Mesenchymal stem cell (in vitro differentiated cells and primary cell): ENCODE measurements around the gene NOTCH1.

Experiments used
- DNase-seq: peaks from one replicate; pipeline ENCODE4 v3.0.0-alpha.2; 2013
- H2AFZ ChIP-seq: one replicate; pipeline ENCODE4 v1.6.1; 2013; ENCODE audit warnings: low read depth, mild to moderate bottlenecking, control low read depth, inconsistent platforms, low read length, moderate library complexity
- H2AK5ac ChIP-seq: 2 replicates; pipeline ENCODE4 v1.6.1; 2013; ENCODE audit warnings: low read length, moderate library complexity, mild to moderate bottlenecking, inconsistent platforms; ENCODE audit not compliant: severe bottlenecking
- H2BK120ac ChIP-seq: one replicate; pipeline ENCODE4 v1.6.1; 2013; ENCODE audit warnings: low read depth, mild to moderate bottlenecking, inconsistent platforms, low read length, moderate library complexity
- H2BK12ac ChIP-seq, 2 experiments: one replicate each; pipeline ENCODE4 v1.6.1; 2013; ENCODE audit warnings: inconsistent platforms in 2 of 2, low read length in 2 of 2, mild to moderate bottlenecking in 2 of 2, moderate library complexity in 2 of 2, control low read depth in 1 of 2
- H2BK15ac ChIP-seq: one replicate; pipeline ENCODE4 v1.6.1; 2013; ENCODE audit warnings: mild to moderate bottlenecking, low read depth, inconsistent platforms; ENCODE audit not compliant: poor library complexity, severe bottlenecking
- H2BK5ac ChIP-seq: 2 replicates; pipeline ENCODE4 v1.6.1; 2013; ENCODE audit warnings: low read depth, mild to moderate bottlenecking, low read length, control low read depth, inconsistent platforms; ENCODE audit not compliant: poor library complexity, severe bottlenecking
- H3K14ac ChIP-seq, 2 experiments: one replicate each; pipeline ENCODE4 v1.6.1; 2013; ENCODE audit warnings: inconsistent platforms in 2 of 2, low read length in 2 of 2, control low read depth in 1 of 2, mild to moderate bottlenecking in 1 of 2, moderate library complexity in 1 of 2
- H3K18ac ChIP-seq, 2 experiments: one replicate each; pipeline ENCODE4 v1.6.1; 2013; ENCODE audit warnings: inconsistent platforms in 2 of 2, low read length in 2 of 2, control low read depth in 1 of 2, low read depth in 1 of 2, mild to moderate bottlenecking in 1 of 2
- H3K23ac ChIP-seq, 2 experiments: one replicate each; pipeline ENCODE4 v1.6.1; 2013; ENCODE audit warnings: inconsistent platforms in 2 of 2, low read length in 2 of 2, mild to moderate bottlenecking in 2 of 2, moderate library complexity in 2 of 2, control low read depth in 1 of 2
- H3K27ac ChIP-seq: 2 replicates; pipeline ENCODE4 v1.5.1; 2013; ENCODE audit warnings: mild to moderate bottlenecking, moderate library complexity, low read length, control low read depth, inconsistent platforms; ENCODE audit not compliant: poor library complexity, severe bottlenecking
- H3K27me3 ChIP-seq, 2 experiments: 2 replicates each; pipeline versions ENCODE4 v1.6.1 to v1.7.0; 2013; ENCODE audit warnings: low read length in 2 of 2, mild to moderate bottlenecking in 2 of 2, moderate library complexity in 2 of 2, control low read depth in 1 of 2, inconsistent platforms in 1 of 2; ENCODE audit not compliant: control insufficient read depth in 1 of 2, insufficient read depth in 1 of 2
- H3K36me3 ChIP-seq, 2 experiments: 2 replicates each; pipeline versions ENCODE4 v1.6.1 to v1.7.0; 2013; ENCODE audit warnings: low read length in 2 of 2, control low read depth in 1 of 2, inconsistent platforms in 1 of 2, low read depth in 1 of 2, mild to moderate bottlenecking in 1 of 2; ENCODE audit not compliant: insufficient read depth in 2 of 2, control insufficient read depth in 1 of 2
- H3K4ac ChIP-seq, 2 experiments: one replicate each; pipeline ENCODE4 v1.6.1; 2013; ENCODE audit warnings: inconsistent platforms in 2 of 2, low read length in 2 of 2, mild to moderate bottlenecking in 2 of 2, moderate library complexity in 2 of 2, control low read depth in 1 of 2, low read depth in 1 of 2
- H3K4me1 ChIP-seq: 2 replicates; pipeline ENCODE4 v1.6.1; 2013; ENCODE audit warnings: low read depth, low read length, control low read depth; ENCODE audit not compliant: control insufficient read depth, insufficient read depth
- H3K4me2 ChIP-seq: 2 replicates; pipeline ENCODE4 v1.6.1; 2013; ENCODE audit warnings: low read length, mild to moderate bottlenecking, inconsistent platforms; ENCODE audit not compliant: poor library complexity, severe bottlenecking
- H3K4me3 ChIP-seq, 2 experiments: 2 replicates each; pipeline versions ENCODE4 v1.5.1 to v1.7.0; 2013; ENCODE audit warnings: low read length in 2 of 2, mild to moderate bottlenecking in 2 of 2, control low read depth in 1 of 2, low read depth in 1 of 2; ENCODE audit not compliant: insufficient read depth in 1 of 2
- H3K79me1 ChIP-seq: replicated peaks from 2 replicates; pipeline ENCODE4 v1.6.1; 2013; ENCODE audit warnings: mild to moderate bottlenecking, control low read depth, low read length, inconsistent platforms; ENCODE audit not compliant: poor library complexity, severe bottlenecking
- H3K9ac ChIP-seq: 2 replicates; pipeline ENCODE4 v1.7.0; 2013; ENCODE audit warnings: mild to moderate bottlenecking, low read length, moderate library complexity
- H3K9me3 ChIP-seq: 2 replicates; pipeline ENCODE4 v1.7.0; 2013; ENCODE audit warnings: mild to moderate bottlenecking, low read length; ENCODE audit not compliant: control insufficient read depth
- H4K8ac ChIP-seq: one replicate; pipeline ENCODE4 v1.6.1; 2013; ENCODE audit warnings: inconsistent platforms, mild to moderate bottlenecking, low read length, moderate library complexity
- H4K91ac ChIP-seq: one replicate; pipeline ENCODE4 v1.6.1; 2013; ENCODE audit warnings: mild to moderate bottlenecking, low read length, inconsistent platforms
- WGBS: methylation state at CpG from one replicate; pipeline ENCODE4 v1.1.7; 2013; ENCODE audit warnings: mixed read lengths; 5-methylcytosine and 5-hydroxymethylcytosine counted together

The NOTCH1 gene

DNA sequence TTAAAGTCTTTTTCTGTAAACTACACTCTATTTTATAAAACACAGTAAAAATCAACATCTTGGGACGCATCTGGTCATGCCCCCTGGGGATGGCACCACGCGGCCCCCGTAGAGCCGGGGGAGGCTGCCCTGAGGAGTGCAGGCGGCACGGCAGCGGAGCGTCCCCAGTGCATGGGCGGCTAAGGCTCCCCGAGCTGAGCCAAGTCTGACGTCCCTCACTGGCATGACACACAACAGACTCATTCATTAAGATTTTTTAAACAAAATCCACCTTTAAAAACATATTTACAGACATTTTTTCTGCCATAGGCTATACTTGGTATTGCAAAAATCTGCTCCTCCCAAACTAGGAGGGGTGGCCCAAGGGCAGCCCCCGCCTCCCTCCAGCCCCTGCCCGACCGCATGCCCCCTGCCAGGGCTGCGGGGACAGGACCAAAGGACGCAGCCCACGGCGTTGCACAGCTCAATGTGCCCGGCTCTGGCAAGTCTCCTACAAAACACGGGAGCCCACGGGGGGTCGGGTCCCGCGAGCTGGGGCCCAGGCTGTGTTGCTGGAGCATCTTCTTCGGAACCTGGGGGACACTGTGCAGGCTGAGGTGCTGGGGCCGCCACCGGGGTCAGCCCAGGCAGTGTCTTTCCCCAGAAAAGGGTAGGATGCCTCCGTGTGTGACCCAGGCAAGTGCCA is 51.2 kb downstream of the NOTCH1 start:
- Histone ChIP-seq H2AK5ac (no peak overlapping the region), H3K9ac (no peak overlapping the region), H3K4me2 (no peak overlapping the region), H3K4me3 (no peak overlapping the region), H3K27ac (no peak overlapping the region), H3K4me1 (no peaks in the 10 kb centered on the region), H4K8ac (no peak overlapping the region), H3K23ac (no peak overlapping the region), H2AFZ (no peak overlapping the region), H2BK5ac (no peak overlapping the region), H2BK15ac (no peak overlapping the region), H3K18ac (no peak overlapping the region), H3K36me3 (peaks cover 24 to 64% of the 10 kb centered on the region in 2 experiments), H3K79me1 (no peaks in the 10 kb centered on the region), H2BK120ac (no peak overlapping the region), H3K4ac (no peak overlapping the region), H3K9me3 (no peaks in the 10 kb centered on the region), H3K14ac (no peak overlapping the region), H4K91ac (no peak overlapping the region), H2BK12ac (no peak overlapping the region), H3K27me3 (peaks cover 5 to 17% of the 10 kb centered on the region in 2 experiments)
- no peak for DNase-seq
- 95% methylated on average over 29 of the region's 29 CpGs for WGBS

- Histone ChIP-seq H3K4ac (no peak overlapping the region), H3K4me2 (no peak overlapping the region), H3K18ac (no peak overlapping the region), H2BK120ac (no peak overlapping the region), H3K14ac (no peak overlapping the region), H2AK5ac (no peak overlapping the region), H2BK12ac (no peak overlapping the region), H3K23ac (no peak overlapping the region), H3K9me3 (no peaks in the 10 kb centered on the region), H3K79me1 (no peaks in the 10 kb centered on the region), H4K91ac (no peak overlapping the region), H3K4me3 (no peak overlapping the region), H2AFZ (no peak overlapping the region), H3K4me1 (no peaks in the 10 kb centered on the region), H4K8ac (peak overlapping the region; percentile 27), H3K27ac (no peak overlapping the region), H2BK5ac (no peak overlapping the region), H3K36me3 (peaks cover 18 to 57% of the 10 kb centered on the region in 2 experiments), H2BK15ac (no peak overlapping the region), H3K9ac (peak overlapping the region; percentile 32), H3K27me3 (peaks cover 5 to 24% of the 10 kb centered on the region in 2 experiments)
- no peak for DNase-seq
- WGBS, result 93% methylated on average over 9 of the region's 9 CpGs
These were observed 51.8 kb downstream of the NOTCH1 start for GRCh38 chr9:136494012-136494411.

- H3K4me1 ChIP-seq, result no peaks in the 10 kb centered on the region
- no peak overlapping the region for H3K4ac ChIP-seq
- H3K4me2 ChIP-seq, result no peak overlapping the region
- H3K23ac ChIP-seq, result no peak overlapping the region
- H3K79me1 ChIP-seq, result no peaks in the 10 kb centered on the region
- H2BK12ac ChIP-seq, result no peak overlapping the region
- no peak overlapping the region for H3K9ac ChIP-seq
- no peak for DNase-seq
- no peak overlapping the region for H4K91ac ChIP-seq
- 95% methylated on average over 8 of the region's 8 CpGs for WGBS
- no peak overlapping the region for H2AK5ac ChIP-seq
- H3K14ac ChIP-seq, result no peak overlapping the region
- no peak overlapping the region for H3K18ac ChIP-seq
- no peak overlapping the region for H3K27ac ChIP-seq
- H3K9me3 ChIP-seq, result no peaks in the 10 kb centered on the region
- no peak overlapping the region for H2BK15ac ChIP-seq
- H2BK120ac ChIP-seq, result no peak overlapping the region
- peaks cover 5 to 26% of the 10 kb centered on the region in 2 experiments for H3K27me3 ChIP-seq
- peaks cover 13 to 53% of the 10 kb centered on the region in 2 experiments for H3K36me3 ChIP-seq
- H4K8ac ChIP-seq, result no peak overlapping the region
- H2BK5ac ChIP-seq, result no peak overlapping the region
- no peak overlapping the region for H3K4me3 ChIP-seq
- no peak overlapping the region for H2AFZ ChIP-seq
These were observed 52.3 kb downstream of the NOTCH1 start for GRCh38 chr9:136493567-136493971.

DNA sequence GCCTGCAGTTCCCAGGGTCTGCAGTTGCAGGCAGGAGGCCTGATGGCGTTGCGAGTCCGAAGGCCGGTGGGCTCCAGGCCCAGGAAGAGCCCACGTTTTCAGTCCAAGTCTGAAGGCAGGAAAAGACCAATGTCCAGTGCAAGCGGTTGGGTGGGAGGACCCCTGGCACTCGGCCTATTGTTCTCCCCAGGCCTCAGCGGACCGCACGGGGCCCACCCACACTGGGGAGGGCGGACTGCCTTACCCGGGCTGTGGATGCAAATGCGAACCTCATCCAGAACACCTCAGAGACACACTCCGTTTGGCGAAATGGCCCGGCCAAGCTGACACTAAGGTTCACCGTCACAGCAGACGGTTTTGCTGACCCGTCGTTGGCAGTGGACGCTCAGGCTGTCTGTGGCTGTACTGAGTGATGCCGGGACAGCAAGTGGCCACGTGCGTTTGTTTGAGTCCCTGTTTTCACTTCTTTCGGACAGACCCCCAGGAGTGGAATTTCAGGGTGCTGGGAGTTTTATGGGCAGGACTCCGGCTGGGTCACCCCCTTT is 52.8 kb downstream of the NOTCH1 start:
- no peak overlapping the region for H3K4ac ChIP-seq
- no peak overlapping the region for H3K18ac ChIP-seq
- no peak overlapping the region for H2BK15ac ChIP-seq
- no peak overlapping the region for H3K23ac ChIP-seq
- H3K27ac ChIP-seq, result no peak overlapping the region
- no peak overlapping the region for H3K9ac ChIP-seq
- H3K36me3 ChIP-seq, result peaks cover 9 to 48% of the 10 kb centered on the region in 2 experiments
- H3K4me3 ChIP-seq, result no peak overlapping the region
- H3K79me1 ChIP-seq, result no peaks in the 10 kb centered on the region
- no peak overlapping the region for H3K14ac ChIP-seq
- H4K8ac ChIP-seq, result no peak overlapping the region
- peaks cover 5 to 31% of the 10 kb centered on the region in 2 experiments for H3K27me3 ChIP-seq
- H2BK12ac ChIP-seq, result no peak overlapping the region
- no peak for DNase-seq
- WGBS, result 92% methylated on average over 26 of the region's 26 CpGs
- no peak overlapping the region for H4K91ac ChIP-seq
- no peak overlapping the region for H2BK120ac ChIP-seq
- no peak overlapping the region for H2BK5ac ChIP-seq
- H3K4me1 ChIP-seq, result no peaks in the 10 kb centered on the region
- H3K4me2 ChIP-seq, result no peak overlapping the region
- H2AK5ac ChIP-seq, result no peak overlapping the region
- H2AFZ ChIP-seq, result no peak overlapping the region
- no peaks in the 10 kb centered on the region for H3K9me3 ChIP-seq
